ENCODE results near the gene RHOF. TPM values are rescaled to one million over a fixed set of nuclear protein-coding genes. Genes with fewer than 3 reads are reported as not detected.

RHOF gene
- total and polyA plus RNA-seq, 2 experiments from 2014 or later: 2.4 to 6.7 TPM

- Histone ChIP-seq H3K27ac (peak overlapping the region; percentile 86), H3K9me3 (ENCODE audit: low read depth) (no peaks in the 10 kb centered on the region), H3K9ac (peak overlapping the region; percentile 82), H3K4me3 (peak overlapping the region; percentile 40), H3K4me2 (ENCODE audit: unreplicated experiment) (peak overlapping the region; percentile 55), H3K9me2 (ENCODE audit: insufficient read depth) (no peaks in the 10 kb centered on the region), H3K79me2 (ENCODE audit: insufficient read depth) (peaks cover 38% of the 10 kb centered on the region), H3F3A (ENCODE audit: insufficient read depth) (peaks cover 25% of the 10 kb centered on the region), H3K36me3 (ENCODE audit: low read depth) (no peaks in the 10 kb centered on the region), H4K20me1 (ENCODE audit: insufficient read depth) (no peaks in the 10 kb centered on the region), H3K27me3 (replicated peaks; ENCODE audit: insufficient read depth) (no peaks in the 10 kb centered on the region), H2AFZ (peak overlapping the region; percentile 24; the same call in 1 of the 2 replicates), H3K4me1 (ENCODE audit: insufficient read depth) (peaks cover 31% of the 10 kb centered on the region)
- DNase-seq: peak; percentile 54
- no peak for TF ChIP-seq EZH2 (IDR thresholded peaks at IDR 0.05; ENCODE audit: insufficient read depth, poor library complexity, severe bottlenecking)
- TF ChIP-seq EZH2phosphoT487 (IDR thresholded peaks at IDR 0.05; ENCODE audit: insufficient read depth, low read depth): no peak
- WGBS, 2 experiments (ENCODE audit: low coverage in 1 of 2, low lambda C conversion rate in 2 of 2, missing lambda C conversion rate in 2 of 2): 2% methylated on average over 13 of the region's 13 CpGs
- in situ Hi-C loops (cut with MboI): loop anchor here (5.0 kb wide), 1 partner anchor 102 kb away; no protein-coding TSS in a partner anchor
Measured at GRCh38 chr12:121794534-121795033, 1.1 kb upstream of the RHOF start.

- Histone ChIP-seq H3K36me3 (ENCODE audit: low read depth) (no peaks in the 10 kb centered on the region), H3K4me2 (ENCODE audit: unreplicated experiment) (peak overlapping the region; percentile 77), H3K27ac (peak overlapping the region; percentile 86), H3K79me2 (ENCODE audit: insufficient read depth) (peaks cover 38% of the 10 kb centered on the region), H3K9me3 (ENCODE audit: low read depth) (no peaks in the 10 kb centered on the region), H4K20me1 (ENCODE audit: insufficient read depth) (no peaks in the 10 kb centered on the region), H3K4me1 (ENCODE audit: insufficient read depth) (peaks cover 31% of the 10 kb centered on the region), H2AFZ (peak overlapping the region; percentile 62), H3K9ac (peak overlapping the region; percentile 82), H3K4me3 (peak overlapping the region; percentile 73), H3K27me3 (replicated peaks; ENCODE audit: insufficient read depth) (no peaks in the 10 kb centered on the region), H3K9me2 (ENCODE audit: insufficient read depth) (no peaks in the 10 kb centered on the region), H3F3A (ENCODE audit: insufficient read depth) (peaks cover 21% of the 10 kb centered on the region)
- peak; percentile 98 for DNase-seq
- TF ChIP-seq EZH2phosphoT487 (IDR thresholded peaks at IDR 0.05; ENCODE audit: insufficient read depth, low read depth): no peak
- TF ChIP-seq EZH2 (IDR thresholded peaks at IDR 0.05; ENCODE audit: insufficient read depth, poor library complexity, severe bottlenecking): no peak
- WGBS, 2 experiments (ENCODE audit: low coverage in 1 of 2, low lambda C conversion rate in 2 of 2, missing lambda C conversion rate in 2 of 2): 0 to 1% methylated on average over 28 to 52 of the region's 59 CpGs
- in situ Hi-C loops (cut with MboI): loop anchor here (5.0 kb wide), 1 partner anchor 102 kb away; no protein-coding TSS in a partner anchor
Measured at GRCh38 chr12:121793838-121794533, 498 bp upstream of the RHOF start.

GRCh38 chr12:121792607-121793439 is 665 bp downstream of the RHOF start:
- no peak overlapping the region for H3K27ac ChIP-seq
- no peaks in the 10 kb centered on the region for H4K20me1 ChIP-seq (ENCODE audit: insufficient read depth)
- in situ Hi-C loops (cut with MboI): loop anchor here (5.0 kb wide), 1 partner anchor 101 kb away; no protein-coding TSS in a partner anchor

More at GRCh38 chr12:121792607-121793439, 665 bp downstream of the RHOF start:
- Histone ChIP-seq H3K4me2 (ENCODE audit: unreplicated experiment) (peak overlapping the region; percentile 77), H3K27me3 (replicated peaks; ENCODE audit: insufficient read depth) (no peaks in the 10 kb centered on the region), H3F3A (ENCODE audit: insufficient read depth) (0 out of 2 replicates have a peak, but pooled peaks cover 12% of the 10 kb centered on the region), H3K4me3 (peak overlapping the region; percentile 73), H3K4me1 (ENCODE audit: insufficient read depth) (peaks cover 20% of the 10 kb centered on the region), H2AFZ (peak overlapping the region; percentile 62; the same call in 1 of the 2 replicates), H3K9ac (peak overlapping the region; percentile 82; the same call in 1 of the 2 replicates), H3K79me2 (ENCODE audit: insufficient read depth) (peaks cover 26% of the 10 kb centered on the region), H3K9me3 (ENCODE audit: low read depth) (no peaks in the 10 kb centered on the region), H3K36me3 (ENCODE audit: low read depth) (no peaks in the 10 kb centered on the region), H3K9me2 (ENCODE audit: insufficient read depth) (no peaks in the 10 kb centered on the region)
- TF ChIP-seq EZH2phosphoT487 (IDR thresholded peaks at IDR 0.05; ENCODE audit: insufficient read depth, low read depth) (no peak), EZH2 (IDR thresholded peaks at IDR 0.05; ENCODE audit: insufficient read depth, poor library complexity, severe bottlenecking) (no peak)
- WGBS, 2 experiments (ENCODE audit: low coverage in 1 of 2, low lambda C conversion rate in 2 of 2, missing lambda C conversion rate in 2 of 2): 65 to 90% methylated on average over 13 to 48 of the region's 48 CpGs
- no peak for DNase-seq
